ENCODE data around the gene ANKRD31. TPM values are rescaled to one million over a fixed set of nuclear protein-coding genes. Genes with fewer than 3 reads are reported as not detected.
"Not testable (repeated sequence)": the region's sequence is repeated elsewhere in the genome, so short reads cannot be mapped to it uniquely, and the experiment has no call there.

Gene ANKRD31
- polyA plus RNA-seq, 3 donors = 0.42 to 0.70 (median 0.54) TPM

GRCh38 chr5:75235711-75236110 is 967 bp downstream of the ANKRD31 start:
- DNase-seq (ENCODE audit: extremely low read depth in 1 of 11, low read depth in 9 of 11, low spot score in 4 of 11) = no peak

GRCh38 chr5:75234251-75234650 is 2.4 kb downstream of the ANKRD31 start:
- DNase-seq (ENCODE audit: extremely low read depth in 1 of 11, low read depth in 9 of 11, low spot score in 4 of 11) = no peak

GRCh38 chr5:75226916-75227315 is 9.8 kb downstream of the ANKRD31 start:
- no peak for DNase-seq (ENCODE audit: extremely low read depth in 1 of 11, low read depth in 9 of 11, low spot score in 4 of 11)

GRCh38 chr5:75225506-75225905 is 11.2 kb downstream of the ANKRD31 start:
- DNase-seq (ENCODE audit: extremely low read depth in 1 of 11, low read depth in 9 of 11, low spot score in 4 of 11) = no peak

GRCh38 chr5:75220787-75221186 is 15.9 kb downstream of the ANKRD31 start:
- DNase-seq (ENCODE audit: extremely low read depth in 1 of 11, low read depth in 9 of 11, low spot score in 4 of 11) = not testable (repeated sequence)

GRCh38 chr5:75214928-75215327 is 21.8 kb downstream of the ANKRD31 start:
- DNase-seq (ENCODE audit: extremely low read depth in 1 of 11, low read depth in 9 of 11, low spot score in 4 of 11) = no peak

GRCh38 chr5:75214409-75214808 is 22.3 kb downstream of the ANKRD31 start:
- DNase-seq (ENCODE audit: extremely low read depth in 1 of 11, low read depth in 9 of 11, low spot score in 4 of 11) = no peak

- no peak for DNase-seq (ENCODE audit: extremely low read depth in 1 of 11, low read depth in 9 of 11, low spot score in 4 of 11)
These were observed 33.1 kb downstream of the ANKRD31 start for GRCh38 chr5:75203604-75204003.

- DNase-seq (ENCODE audit: extremely low read depth in 1 of 11, low read depth in 9 of 11, low spot score in 4 of 11) = no peak
These were observed 33.7 kb downstream of the ANKRD31 start for GRCh38 chr5:75202935-75203334.

GRCh38 chr5:75200776-75201175 is 35.9 kb downstream of the ANKRD31 start:
- DNase-seq (ENCODE audit: extremely low read depth in 1 of 11, low read depth in 9 of 11, low spot score in 4 of 11) = no peak

GRCh38 chr5:75199946-75200345 is 36.7 kb downstream of the ANKRD31 start:
- no peak for DNase-seq (ENCODE audit: extremely low read depth in 1 of 11, low read depth in 9 of 11, low spot score in 4 of 11)

- DNase-seq (ENCODE audit: extremely low read depth in 1 of 11, low read depth in 9 of 11, low spot score in 4 of 11) = no peak
These were observed 37.6 kb downstream of the ANKRD31 start for GRCh38 chr5:75199071-75199470.

- no peak for DNase-seq (ENCODE audit: extremely low read depth in 1 of 11, low read depth in 9 of 11, low spot score in 4 of 11)
These were observed 38.9 kb downstream of the ANKRD31 start for GRCh38 chr5:75197745-75198144.

GRCh38 chr5:75192804-75193203 is 43.9 kb downstream of the ANKRD31 start:
- no peak for DNase-seq (ENCODE audit: extremely low read depth in 1 of 11, low read depth in 9 of 11, low spot score in 4 of 11)

- no peak for DNase-seq (ENCODE audit: extremely low read depth in 1 of 11, low read depth in 9 of 11, low spot score in 4 of 11)
These were observed 44.4 kb downstream of the ANKRD31 start for GRCh38 chr5:75192264-75192663.

GRCh38 chr5:75190227-75190626 is 46.5 kb downstream of the ANKRD31 start:
- no peak for DNase-seq (ENCODE audit: extremely low read depth in 1 of 11, low read depth in 9 of 11, low spot score in 4 of 11)

GRCh38 chr5:75189353-75189752 is 47.3 kb downstream of the ANKRD31 start:
- no peak for DNase-seq (ENCODE audit: extremely low read depth in 1 of 11, low read depth in 9 of 11, low spot score in 4 of 11)

GRCh38 chr5:75185763-75186162 is 50.9 kb downstream of the ANKRD31 start:
- DNase-seq (ENCODE audit: extremely low read depth in 1 of 11, low read depth in 9 of 11, low spot score in 4 of 11) = no peak

GRCh38 chr5:75176009-75176408 is 60.7 kb downstream of the ANKRD31 start:
- DNase-seq (ENCODE audit: extremely low read depth in 1 of 11, low read depth in 9 of 11, low spot score in 4 of 11) = not testable (repeated sequence)

GRCh38 chr5:75174872-75175271 is 61.8 kb downstream of the ANKRD31 start:
- DNase-seq (ENCODE audit: extremely low read depth in 1 of 11, low read depth in 9 of 11, low spot score in 4 of 11) = not testable (repeated sequence)

- DNase-seq (ENCODE audit: extremely low read depth in 1 of 11, low read depth in 9 of 11, low spot score in 4 of 11) = no peak
These were observed 67.2 kb downstream of the ANKRD31 start for GRCh38 chr5:75169516-75169915.
